Bronchial epithelial cell (primary cell): ENCODE measurements around the gene ZNF57. TPM values are rescaled to one million over a fixed set of nuclear protein-coding genes. Genes with fewer than 3 reads are reported as not detected.

Experiments used
- DNase-seq: peaks from one replicate; pipeline ENCODE4 v3.0.0-alpha.2; 2010; ENCODE audit warnings: low read depth
- FAIRE-seq: peaks from 2 replicates; lab custom pipeline; 2011; peaks lifted over from hg19 to GRCh38; lab: Jason Lieb, UNC
- H3K27me3 ChIP-seq: 2 replicates; pipeline ENCODE4 v1.5.1; 2011; ENCODE audit warnings: low read length; ENCODE audit not compliant: control insufficient read depth, insufficient read depth
- H3K36me3 ChIP-seq: 2 replicates; pipeline ENCODE4 v1.5.1; 2011; ENCODE audit warnings: low read length; ENCODE audit not compliant: control insufficient read depth, insufficient read depth
- H3K4me3 ChIP-seq: 2 replicates; pipeline ENCODE4 v1.5.1; 2011; ENCODE audit warnings: mild to moderate bottlenecking, low read depth, low read length, control low read depth
- CTCF ChIP-seq: IDR thresholded peaks from 2 replicates; pipeline ENCODE4 v1.5.1; 2011; ENCODE audit warnings: mild to moderate bottlenecking, moderate library complexity, low read length, control low read depth, inconsistent platforms; ENCODE audit not compliant: insufficient read depth, severe bottlenecking
- total RNA-seq: library from RNA; depleted of rRNA; stranded (reverse); fragments of >200 nt; gene quantifications from 2 replicates; pipeline ENCODE4 v1.2.1, GENCODE V29; 2014

Gene ZNF57
- 11.1 and 11.6 TPM in 2 replicates for total RNA-seq

DNA sequence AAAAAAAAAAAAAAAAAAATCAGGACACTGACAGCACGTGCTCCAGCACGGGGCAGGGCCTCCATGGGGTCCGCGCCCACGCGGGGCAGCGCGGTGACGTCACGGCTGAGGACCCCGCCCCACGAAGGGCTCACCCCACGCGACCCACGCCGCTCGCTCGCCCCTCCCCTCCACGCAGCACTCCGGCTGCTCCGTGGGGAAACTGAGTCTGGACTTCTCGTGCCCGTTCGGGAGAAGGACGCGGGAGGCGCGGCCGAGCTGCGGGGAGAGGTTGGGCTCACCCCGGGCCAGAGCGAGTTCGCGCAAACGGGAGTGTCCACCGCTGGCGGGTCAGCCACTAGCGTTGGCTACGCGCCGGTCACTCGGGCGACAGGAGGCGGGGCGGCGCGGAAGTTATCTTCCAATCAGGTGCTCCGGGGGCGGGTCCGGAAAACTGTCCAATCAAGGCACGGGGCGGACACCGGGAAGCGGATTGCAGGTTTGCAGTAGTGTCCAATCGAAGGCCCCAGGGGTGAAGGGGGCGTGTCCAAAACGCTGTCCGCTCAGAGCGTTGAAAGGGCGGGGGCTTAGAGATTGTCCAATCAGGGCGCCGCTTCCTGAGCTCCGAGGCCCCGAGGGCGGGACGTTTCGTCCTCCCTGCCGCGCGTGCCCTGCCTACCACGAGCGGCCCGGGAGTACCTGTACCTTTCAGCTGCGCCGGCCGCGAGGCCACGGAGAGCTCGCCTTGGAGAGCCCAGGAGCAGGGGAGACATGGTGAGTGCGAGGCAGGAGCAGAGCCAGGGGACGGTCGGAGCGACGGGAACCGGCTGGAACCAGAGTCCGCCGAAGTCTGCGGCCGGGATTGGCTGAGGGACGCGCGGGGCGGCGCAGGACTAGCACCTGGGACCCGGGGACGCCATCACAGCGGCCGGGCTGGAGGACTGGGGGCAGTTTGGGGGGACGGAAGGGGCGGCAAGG is at the start of gene ZNF57:
ZNF57 (plus strand) TSS at position 633 of the 957 bp plus-strand sequence; CDS start at position 751, 118 bp downstream.
- FAIRE-seq (peak; percentile 28), DNase-seq (peak; percentile 96)
- no peak for TF ChIP-seq CTCF
- no peaks in the 10 kb centered on the region for H3K36me3 ChIP-seq
- H3K27me3 ChIP-seq, result no peaks in the 10 kb centered on the region
- peak within 1 kb of the TSS; percentile 93 for H3K4me3 ChIP-seq

- TF ChIP-seq CTCF, result no peak
- Histone ChIP-seq H3K27me3 (no peaks in the 10 kb centered on the region), H3K36me3 (peaks cover 6% of the 10 kb centered on the region), H3K4me3 (no peak overlapping the region)
- no peak for FAIRE-seq
- DNase-seq, result no peak
Measured at GRCh38 chr19:2852598-2852997, 48.1 kb upstream of the ZNF57 start.

DNA sequence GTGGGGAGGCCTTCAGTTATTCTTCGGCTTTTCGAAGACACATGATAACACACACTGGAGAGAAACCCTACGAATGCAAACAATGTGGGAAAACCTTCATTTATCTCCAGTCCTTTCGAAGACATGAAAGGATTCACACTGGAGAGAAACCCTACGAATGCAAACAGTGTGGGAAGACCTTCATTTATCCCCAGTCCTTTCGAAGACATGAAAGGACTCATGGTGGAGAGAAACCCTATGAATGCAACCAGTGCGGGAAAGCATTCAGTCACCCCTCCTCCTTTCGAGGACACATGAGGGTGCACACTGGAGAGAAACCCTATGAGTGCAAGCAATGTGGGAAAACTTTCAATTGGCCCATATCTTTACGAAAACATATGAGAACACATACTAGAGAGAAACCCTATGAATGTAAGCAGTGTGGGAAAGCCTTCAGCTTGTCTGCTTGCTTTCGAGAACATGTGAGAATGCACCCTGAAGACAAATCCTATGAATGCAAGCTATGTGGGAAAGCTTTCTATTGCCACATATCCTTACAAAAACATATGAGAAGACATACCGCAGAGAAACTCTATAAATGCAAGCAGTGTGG is 47.6 kb upstream of the ZNF57 start:
- peaks cover 6% of the 10 kb centered on the region for H3K36me3 ChIP-seq
- no peak overlapping the region for H3K4me3 ChIP-seq
- TF ChIP-seq CTCF, result no peak
- DNase-seq (no peak), FAIRE-seq (no peak)
- H3K27me3 ChIP-seq, result no peaks in the 10 kb centered on the region

- TF ChIP-seq CTCF, result no peak
- FAIRE-seq (no peak), DNase-seq (no peak)
- Histone ChIP-seq H3K27me3 (no peaks in the 10 kb centered on the region), H3K36me3 (peaks cover 6% of the 10 kb centered on the region), H3K4me3 (no peak overlapping the region)
Measured at GRCh38 chr19:2854849-2855248, 45.9 kb upstream of the ZNF57 start.

DNA sequence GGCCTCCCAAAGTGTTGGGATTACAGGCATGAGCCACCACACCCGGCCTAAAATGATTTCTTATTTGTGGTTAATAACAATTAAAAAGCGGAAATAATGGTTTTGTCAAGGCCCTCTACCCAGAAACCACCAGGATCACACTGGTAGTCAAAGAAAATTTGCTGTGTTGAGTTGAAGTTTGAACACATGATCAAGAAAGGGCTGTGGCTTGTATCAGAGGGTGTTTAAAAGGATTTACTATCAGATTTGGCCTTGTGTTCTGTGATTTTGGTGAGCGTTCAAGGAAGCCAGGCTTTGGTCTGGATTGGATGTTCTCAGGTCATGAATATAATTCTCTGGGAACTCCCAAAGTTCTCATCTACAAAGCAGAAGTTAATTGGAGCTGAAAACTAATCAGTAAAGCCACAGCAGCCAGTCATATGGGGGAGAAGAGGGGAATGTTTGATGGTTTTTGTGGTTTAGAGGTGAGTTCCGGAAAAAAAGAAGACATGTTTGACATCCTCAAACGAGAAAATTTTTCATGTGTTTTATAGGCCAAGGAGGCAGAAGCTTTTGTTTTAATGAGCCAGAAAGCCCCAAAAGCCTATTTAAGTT is 44.2 kb upstream of the ZNF57 start:
- FAIRE-seq, result no peak
- no peak for TF ChIP-seq CTCF
- no peak overlapping the region for H3K4me3 ChIP-seq
- no peak for DNase-seq
- peaks cover 5% of the 10 kb centered on the region for H3K36me3 ChIP-seq
- H3K27me3 ChIP-seq, result no peaks in the 10 kb centered on the region
